ENCODE measurements around the gene PTS.

DNA sequence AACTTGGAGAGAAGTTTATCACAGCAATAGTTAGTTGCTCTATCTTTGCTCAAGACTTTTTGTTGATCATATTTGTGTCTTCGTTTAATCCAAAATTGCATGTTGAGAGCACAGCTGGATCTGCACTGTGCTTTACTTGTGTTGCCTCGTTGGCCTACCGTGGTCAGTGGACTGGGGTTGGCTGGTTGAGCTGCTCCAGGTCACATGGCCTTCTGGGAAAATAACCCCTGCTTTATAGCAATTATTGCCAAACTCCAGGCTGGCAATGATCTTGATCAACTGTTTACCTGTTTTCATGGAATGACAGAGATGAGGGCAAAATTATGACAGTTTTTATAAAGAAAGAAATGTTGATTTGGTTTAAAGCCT is 40.2 kb downstream of the PTS start:
- TF ChIP-seq, protein P1, sequence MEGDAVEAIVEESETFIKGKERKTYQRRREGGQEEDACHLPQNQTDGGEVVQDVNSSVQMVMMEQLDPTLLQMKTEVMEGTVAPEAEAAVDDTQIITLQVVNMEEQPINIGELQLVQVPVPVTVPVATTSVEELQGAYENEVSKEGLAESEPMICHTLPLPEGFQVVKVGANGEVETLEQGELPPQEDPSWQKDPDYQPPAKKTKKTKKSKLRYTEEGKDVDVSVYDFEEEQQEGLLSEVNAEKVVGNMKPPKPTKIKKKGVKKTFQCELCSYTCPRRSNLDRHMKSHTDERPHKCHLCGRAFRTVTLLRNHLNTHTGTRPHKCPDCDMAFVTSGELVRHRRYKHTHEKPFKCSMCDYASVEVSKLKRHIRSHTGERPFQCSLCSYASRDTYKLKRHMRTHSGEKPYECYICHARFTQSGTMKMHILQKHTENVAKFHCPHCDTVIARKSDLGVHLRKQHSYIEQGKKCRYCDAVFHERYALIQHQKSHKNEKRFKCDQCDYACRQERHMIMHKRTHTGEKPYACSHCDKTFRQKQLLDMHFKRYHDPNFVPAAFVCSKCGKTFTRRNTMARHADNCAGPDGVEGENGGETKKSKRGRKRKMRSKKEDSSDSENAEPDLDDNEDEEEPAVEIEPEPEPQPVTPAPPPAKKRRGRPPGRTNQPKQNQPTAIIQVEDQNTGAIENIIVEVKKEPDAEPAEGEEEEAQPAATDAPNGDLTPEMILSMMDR (IDR thresholded peaks at IDR 0.05), result no peak
- TF ChIP-seq BHLHE40 (IDR thresholded peaks at IDR 0.05; ENCODE audit: low read depth, low read length), result no peak
- TF ChIP-seq, protein P2, sequence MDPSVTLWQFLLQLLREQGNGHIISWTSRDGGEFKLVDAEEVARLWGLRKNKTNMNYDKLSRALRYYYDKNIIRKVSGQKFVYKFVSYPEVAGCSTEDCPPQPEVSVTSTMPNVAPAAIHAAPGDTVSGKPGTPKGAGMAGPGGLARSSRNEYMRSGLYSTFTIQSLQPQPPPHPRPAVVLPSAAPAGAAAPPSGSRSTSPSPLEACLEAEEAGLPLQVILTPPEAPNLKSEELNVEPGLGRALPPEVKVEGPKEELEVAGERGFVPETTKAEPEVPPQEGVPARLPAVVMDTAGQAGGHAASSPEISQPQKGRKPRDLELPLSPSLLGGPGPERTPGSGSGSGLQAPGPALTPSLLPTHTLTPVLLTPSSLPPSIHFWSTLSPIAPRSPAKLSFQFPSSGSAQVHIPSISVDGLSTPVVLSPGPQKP (IDR thresholded peaks at IDR 0.05; ENCODE audit: low read depth, low read length), result no peak
- TF ChIP-seq RNF2 (IDR thresholded peaks at IDR 0.05; ENCODE audit: borderline replicate concordance, low read depth), result no peak
- TF ChIP-seq, protein P3, sequence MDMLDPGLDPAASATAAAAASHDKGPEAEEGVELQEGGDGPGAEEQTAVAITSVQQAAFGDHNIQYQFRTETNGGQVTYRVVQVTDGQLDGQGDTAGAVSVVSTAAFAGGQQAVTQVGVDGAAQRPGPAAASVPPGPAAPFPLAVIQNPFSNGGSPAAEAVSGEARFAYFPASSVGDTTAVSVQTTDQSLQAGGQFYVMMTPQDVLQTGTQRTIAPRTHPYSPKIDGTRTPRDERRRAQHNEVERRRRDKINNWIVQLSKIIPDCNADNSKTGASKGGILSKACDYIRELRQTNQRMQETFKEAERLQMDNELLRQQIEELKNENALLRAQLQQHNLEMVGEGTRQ (IDR thresholded peaks at IDR 0.05), result no peak
- TF ChIP-seq POLR2A (IDR thresholded peaks at IDR 0.05; ENCODE audit: low read length), result no peak
- TF ChIP-seq POLR2AphosphoS2 (conservative IDR thresholded peaks at IDR 0.05; ENCODE audit: low read length), result no peak
- TF ChIP-seq RARB (CRISPR knock-in tag; IDR thresholded peaks at IDR 0.05), result no peak
- TF ChIP-seq, protein P4, sequence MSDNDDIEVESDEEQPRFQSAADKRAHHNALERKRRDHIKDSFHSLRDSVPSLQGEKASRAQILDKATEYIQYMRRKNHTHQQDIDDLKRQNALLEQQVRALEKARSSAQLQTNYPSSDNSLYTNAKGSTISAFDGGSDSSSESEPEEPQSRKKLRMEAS (IDR thresholded peaks at IDR 0.05), result no peak
- TF ChIP-seq, protein P5, sequence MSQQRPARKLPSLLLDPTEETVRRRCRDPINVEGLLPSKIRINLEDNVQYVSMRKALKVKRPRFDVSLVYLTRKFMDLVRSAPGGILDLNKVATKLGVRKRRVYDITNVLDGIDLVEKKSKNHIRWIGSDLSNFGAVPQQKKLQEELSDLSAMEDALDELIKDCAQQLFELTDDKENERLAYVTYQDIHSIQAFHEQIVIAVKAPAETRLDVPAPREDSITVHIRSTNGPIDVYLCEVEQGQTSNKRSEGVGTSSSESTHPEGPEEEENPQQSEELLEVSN (IDR thresholded peaks at IDR 0.05; ENCODE audit: borderline replicate concordance, low read depth), result no peak
- TF ChIP-seq MYC (IDR thresholded peaks at IDR 0.05; ENCODE audit: borderline replicate concordance, low read length), result no peak
- TF ChIP-seq KDM5A (IDR thresholded peaks at IDR 0.05), result no peak
- TF ChIP-seq, protein P6, sequence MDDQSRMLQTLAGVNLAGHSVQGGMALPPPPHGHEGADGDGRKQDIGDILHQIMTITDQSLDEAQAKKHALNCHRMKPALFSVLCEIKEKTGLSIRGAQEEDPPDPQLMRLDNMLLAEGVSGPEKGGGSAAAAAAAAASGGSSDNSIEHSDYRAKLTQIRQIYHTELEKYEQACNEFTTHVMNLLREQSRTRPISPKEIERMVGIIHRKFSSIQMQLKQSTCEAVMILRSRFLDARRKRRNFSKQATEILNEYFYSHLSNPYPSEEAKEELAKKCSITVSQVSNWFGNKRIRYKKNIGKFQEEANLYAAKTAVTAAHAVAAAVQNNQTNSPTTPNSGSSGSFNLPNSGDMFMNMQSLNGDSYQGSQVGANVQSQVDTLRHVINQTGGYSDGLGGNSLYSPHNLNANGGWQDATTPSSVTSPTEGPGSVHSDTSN (IDR thresholded peaks at IDR 0.05), result no peak

All from A549 (cell line).